HG03097 (cell line): Measurements from ENCODE around the gene DPP6.

Experiments
- ATAC-seq: cut with Tn5 transposase; IDR thresholded peaks from one replicate; pipeline ENCODE4 v1.9.1; 2021; ENCODE audit not compliant: unreplicated experiment, low FRiP score

The DPP6 gene

GRCh38 chr7:154217688-154218340 lies 165.6 kb downstream of the DPP6 start:
- no peak for ATAC-seq

GRCh38 chr7:154231732-154232131 lies 179.5 kb downstream of the DPP6 start:
- ATAC-seq = no peak

- ATAC-seq = no peak
Measured at GRCh38 chr7:154232700-154233099, 180.5 kb downstream of the DPP6 start.

GRCh38 chr7:154241988-154242387 lies 189.8 kb downstream of the DPP6 start:
- no peak for ATAC-seq

GRCh38 chr7:154242709-154243108 lies 190.5 kb downstream of the DPP6 start:
- ATAC-seq = no peak

GRCh38 chr7:154252046-154252445 lies 199.8 kb downstream of the DPP6 start:
- ATAC-seq = no peak

GRCh38 chr7:154253810-154254209 lies 201.6 kb downstream of the DPP6 start:
- ATAC-seq = no peak

- ATAC-seq = no peak
Measured at GRCh38 chr7:154255324-154255723, 203.1 kb downstream of the DPP6 start.

- no peak for ATAC-seq
Measured at GRCh38 chr7:154256150-154256549, 204.0 kb downstream of the DPP6 start.

- no peak for ATAC-seq
Measured at GRCh38 chr7:154259396-154259795, 207.2 kb downstream of the DPP6 start.

- ATAC-seq = no peak
Measured at GRCh38 chr7:154287356-154287755, 235.2 kb downstream of the DPP6 start.

GRCh38 chr7:154289119-154289518 lies 236.9 kb downstream of the DPP6 start:
- no peak for ATAC-seq

GRCh38 chr7:154296443-154296842 lies 244.2 kb downstream of the DPP6 start:
- ATAC-seq = no peak

- ATAC-seq = no peak
Measured at GRCh38 chr7:154299736-154300135, 247.5 kb downstream of the DPP6 start.

- no peak for ATAC-seq
Measured at GRCh38 chr7:154302380-154302779, 250.2 kb downstream of the DPP6 start.

GRCh38 chr7:154304231-154304630 lies 252.0 kb downstream of the DPP6 start:
- ATAC-seq = no peak

GRCh38 chr7:154304740-154305700 lies 252.8 kb downstream of the DPP6 start:
- no peak for ATAC-seq

GRCh38 chr7:154306036-154306435 lies 253.8 kb downstream of the DPP6 start:
- no peak for ATAC-seq

- no peak for ATAC-seq
Measured at GRCh38 chr7:154308928-154309327, 256.7 kb downstream of the DPP6 start.

GRCh38 chr7:154310114-154310513 lies 257.9 kb downstream of the DPP6 start:
- no peak for ATAC-seq

GRCh38 chr7:154324196-154324595 lies 272.0 kb downstream of the DPP6 start:
- no peak for ATAC-seq

GRCh38 chr7:154326421-154326820 lies 274.2 kb downstream of the DPP6 start:
- no peak for ATAC-seq
